ENCODE data around the gene SHC3. TPM values are rescaled to one million over a fixed set of nuclear protein-coding genes. Genes with fewer than 3 reads are reported as not detected.

Gene SHC3
- total RNA-seq, 2 experiments from 2014 or later, result 0.03 TPM; not detected in 1

GRCh38 chr9:89071591-89071990 lies 107.0 kb downstream of the SHC3 start:
- Histone ChIP-seq H4K20me1 (ENCODE audit: insufficient read depth, low read length) (no peaks in the 10 kb centered on the region), H3K4me1 (ENCODE audit: insufficient read depth, low read length, poor library complexity, severe bottlenecking) (no peaks in the 10 kb centered on the region), H3K4me3 (ENCODE audit: low read depth, low read length, poor library complexity, severe bottlenecking) (no peak overlapping the region), H2AFZ (ENCODE audit: low read length) (no peak overlapping the region), H3K4me2 (ENCODE audit: low read length) (no peak overlapping the region), H3K9me3 (ENCODE audit: low read length) (no peaks in the 10 kb centered on the region), H3K36me3 (ENCODE audit: insufficient read depth, low read length) (no peaks in the 10 kb centered on the region), H3K79me2 (ENCODE audit: insufficient read depth, low read depth, low read length) (no peaks in the 10 kb centered on the region), H3K9me2 (ENCODE audit: insufficient read depth, low read length) (no peaks in the 10 kb centered on the region), H3K27ac (ENCODE audit: low read depth, low read length, poor library complexity, severe bottlenecking) (no peak overlapping the region)
- intact Hi-C loops (cut with micrococcal nuclease; ENCODE audit: unreplicated experiment), result no loop called here
- TF ChIP-seq CTCF (conservative IDR thresholded peaks at IDR 0.05; ENCODE audit: low read length) (no peak), EZH2phosphoT487 (IDR thresholded peaks at IDR 0.05; ENCODE audit: borderline replicate concordance, low read depth, low read length) (no peak)
- POLR2A ChIA-PET, result no interaction called here
- BruUV-seq (replicated peaks), result no TSS peak
- DNase-seq (ENCODE audit: low spot score), result no peak
- CTCF ChIA-PET (ENCODE audit: unreplicated experiment), result no interaction called here

DNA sequence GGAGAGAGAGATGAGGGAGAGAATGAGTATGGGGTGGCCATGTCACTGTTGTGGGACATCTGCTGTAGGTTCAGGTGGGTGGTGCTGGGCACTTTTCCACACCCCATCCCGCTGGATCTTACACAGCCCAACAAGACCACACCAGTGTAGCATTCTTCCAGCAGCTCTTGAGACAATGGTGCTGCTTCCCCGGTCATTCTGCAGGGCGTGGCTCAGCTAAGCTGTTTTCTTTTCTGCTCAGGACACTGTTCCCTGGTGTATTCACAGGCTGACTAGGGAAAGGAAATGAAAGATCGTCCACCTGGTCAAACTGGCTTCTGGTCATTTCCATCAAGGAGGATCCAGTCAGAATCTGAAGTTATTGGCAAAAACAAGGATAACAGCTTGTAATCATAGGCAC lies 111.8 kb downstream of the SHC3 start:
- Histone ChIP-seq H3K9me3 (ENCODE audit: low read length) (no peaks in the 10 kb centered on the region), H3K79me2 (ENCODE audit: insufficient read depth, low read depth, low read length) (no peaks in the 10 kb centered on the region), H3K4me1 (ENCODE audit: insufficient read depth, low read length, poor library complexity, severe bottlenecking) (no peaks in the 10 kb centered on the region), H3K4me3 (ENCODE audit: low read depth, low read length, poor library complexity, severe bottlenecking) (no peak overlapping the region), H3K36me3 (ENCODE audit: insufficient read depth, low read length) (no peaks in the 10 kb centered on the region), H3K9me2 (ENCODE audit: insufficient read depth, low read length) (no peaks in the 10 kb centered on the region), H3K27ac (ENCODE audit: low read depth, low read length, poor library complexity, severe bottlenecking) (no peak overlapping the region), H2AFZ (ENCODE audit: low read length) (no peak overlapping the region), H4K20me1 (ENCODE audit: insufficient read depth, low read length) (no peaks in the 10 kb centered on the region), H3K4me2 (ENCODE audit: low read length) (no peak overlapping the region)
- no peak for DNase-seq (ENCODE audit: low spot score)
- intact Hi-C loops (cut with micrococcal nuclease; ENCODE audit: unreplicated experiment), result no loop called here
- ChIA-PET CTCF (ENCODE audit: unreplicated experiment) (no interaction called here), POLR2A (interaction anchor here (0.8 kb wide), 1 partner anchor 10 kb away, joined by 3 read pairs; no protein-coding TSS in a partner anchor)
- no TSS peak for BruUV-seq (replicated peaks)
- no peak for TF ChIP-seq CTCF (conservative IDR thresholded peaks at IDR 0.05; ENCODE audit: low read length)
- no peak for TF ChIP-seq EZH2phosphoT487 (IDR thresholded peaks at IDR 0.05; ENCODE audit: borderline replicate concordance, low read depth, low read length)

- Histone ChIP-seq H3K36me3 (ENCODE audit: insufficient read depth, low read length) (no peaks in the 10 kb centered on the region), H3K9me3 (ENCODE audit: low read length) (no peaks in the 10 kb centered on the region), H3K4me2 (ENCODE audit: low read length) (no peak overlapping the region), H4K20me1 (ENCODE audit: insufficient read depth, low read length) (no peaks in the 10 kb centered on the region), H2AFZ (ENCODE audit: low read length) (no peak overlapping the region), H3K4me1 (ENCODE audit: insufficient read depth, low read length, poor library complexity, severe bottlenecking) (no peaks in the 10 kb centered on the region), H3K79me2 (ENCODE audit: insufficient read depth, low read depth, low read length) (no peaks in the 10 kb centered on the region), H3K27ac (ENCODE audit: low read depth, low read length, poor library complexity, severe bottlenecking) (no peak overlapping the region), H3K4me3 (ENCODE audit: low read depth, low read length, poor library complexity, severe bottlenecking) (no peak overlapping the region), H3K9me2 (ENCODE audit: insufficient read depth, low read length) (no peaks in the 10 kb centered on the region)
- BruUV-seq (replicated peaks), result no TSS peak
- ChIA-PET CTCF (ENCODE audit: unreplicated experiment) (no interaction called here), POLR2A (interaction anchor here (0.6 kb wide), 1 partner anchor 943 kb away, joined by 4 read pairs; no protein-coding TSS in a partner anchor)
- TF ChIP-seq EZH2phosphoT487 (IDR thresholded peaks at IDR 0.05; ENCODE audit: borderline replicate concordance, low read depth, low read length), result no peak
- TF ChIP-seq CTCF (conservative IDR thresholded peaks at IDR 0.05; ENCODE audit: low read length), result no peak
- intact Hi-C loops (cut with micrococcal nuclease; ENCODE audit: unreplicated experiment), result no loop called here
- DNase-seq (ENCODE audit: low spot score), result no peak
Observed at GRCh38 chr9:89065921-89066320, 112.7 kb downstream of the SHC3 start.
